GM23338 (cell line): ENCODE measurements around the gene LAMTOR5. TPM values are rescaled to one million over a fixed set of nuclear protein-coding genes. Genes with fewer than 3 reads are reported as not detected.

Source experiments
- ATAC-seq: fragments of 200-7000 bp; cut with Tn5 transposase; 3 replicates; pipeline ENCODE4 v1.9.1; 2020
- DNase-seq: peaks from one replicate; pipeline ENCODE4 v3.0.0-alpha.2; 2015; ENCODE audit warnings: low spot score
- H2AFZ ChIP-seq: fragments of 200-600 bp; sonication (generic); 2 replicates; pipeline ENCODE4 v1.8.0; 2016; ENCODE audit warnings: antibody characterized with exemption, mild to moderate bottlenecking, moderate library complexity
- H3F3A ChIP-seq: fragments of 200-600 bp; sonication (generic); replicated peaks from 2 replicates; pipeline ENCODE4 v1.8.0; 2017; ENCODE audit warnings: antibody characterized with exemption, mixed run types, low read depth
- H3K27ac ChIP-seq: fragments of 200-600 bp; sonication (generic); 2 replicates; pipeline ENCODE4 v1.6.1; 2016; ENCODE audit warnings: low read depth
- H3K27me3 ChIP-seq: fragments of 200-600 bp; sonication (generic); 2 replicates; pipeline ENCODE4 v1.8.0; 2016; ENCODE audit warnings: mild to moderate bottlenecking, mixed run types, moderate library complexity; ENCODE audit not compliant: insufficient read depth
- H3K36me3 ChIP-seq: fragments of 200-600 bp; sonication (generic); 2 replicates; pipeline ENCODE4 v1.8.0; 2016; ENCODE audit warnings: mild to moderate bottlenecking; ENCODE audit not compliant: insufficient read depth
- H3K4me1 ChIP-seq: fragments of 200-600 bp; sonication (generic); 2 replicates; pipeline ENCODE4 v1.8.0; 2016; ENCODE audit warnings: mild to moderate bottlenecking, moderate library complexity; ENCODE audit not compliant: insufficient read depth
- H3K4me2 ChIP-seq: fragments of 200-600 bp; sonication (generic); 2 replicates; pipeline ENCODE4 v1.7.1; 2017; ENCODE audit warnings: mixed run types
- H3K4me3 ChIP-seq: fragments of 200-600 bp; sonication (generic); 2 replicates; pipeline ENCODE4 v1.6.1; 2016; ENCODE audit warnings: mixed run types
- H3K79me2 ChIP-seq: fragments of 200-600 bp; sonication (generic); replicated peaks from 2 replicates; pipeline ENCODE4 v1.8.0; 2017; ENCODE audit warnings: mild to moderate bottlenecking; ENCODE audit not compliant: insufficient read depth
- H3K9me2 ChIP-seq: fragments of 200-600 bp; sonication (generic); 2 replicates; pipeline ENCODE4 v1.8.0; 2017; ENCODE audit not compliant: insufficient read depth
- H4K20me1 ChIP-seq: fragments of 200-600 bp; sonication (generic); replicated peaks from 2 replicates; pipeline ENCODE4 v1.8.0; 2017; ENCODE audit warnings: mild to moderate bottlenecking; ENCODE audit not compliant: insufficient read depth
- H3K27ac Mint-ChIP-seq: 2 replicates; pipeline ENCODE4 v1.8.0; 2020; ENCODE audit warnings: inconsistent platforms, mild to moderate bottlenecking, moderate library complexity, mixed read lengths
- H3K27me3 Mint-ChIP-seq: 3 replicates; pipeline ENCODE4 v1.8.0; 2022; ENCODE audit warnings: low read depth, mild to moderate bottlenecking, moderate library complexity, mixed read lengths, inconsistent platforms; ENCODE audit not compliant: insufficient read depth, poor library complexity
- H3K36me3 Mint-ChIP-seq: 3 replicates; pipeline ENCODE4 v1.8.0; 2021; ENCODE audit warnings: low read depth, mild to moderate bottlenecking, inconsistent platforms, moderate library complexity, mixed read lengths
- H3K4me1 Mint-ChIP-seq: 3 replicates; pipeline ENCODE4 v1.8.0; 2020; ENCODE audit warnings: mild to moderate bottlenecking, inconsistent platforms, mixed read lengths
- H3K4me3 Mint-ChIP-seq: 3 replicates; pipeline ENCODE4 v1.8.0; 2021; ENCODE audit warnings: moderate library complexity, mild to moderate bottlenecking, inconsistent platforms, mixed read lengths
- H3K9me3 Mint-ChIP-seq: 3 replicates; pipeline ENCODE4 v1.8.0; 2020; ENCODE audit warnings: moderate library complexity, mild to moderate bottlenecking, inconsistent platforms, mixed read lengths
- CREB1 ChIP-seq: fragments of 250-450 bp; sonication (Bioruptor Pico); IDR thresholded peaks from 2 replicates; pipeline ENCODE4 v1.5.0; 2020; ENCODE audit warnings: low read depth, mild to moderate bottlenecking, moderate library complexity
- ETS1 ChIP-seq: IDR thresholded peaks from 2 replicates; pipeline ENCODE4 v1.6.1; 2016; ENCODE audit warnings: antibody characterized with exemption
- EZH2phosphoT487 ChIP-seq: fragments of 200-600 bp; sonication (generic); IDR thresholded peaks from one replicate; pipeline ENCODE4 v1.8.1; 2018; ENCODE audit warnings: antibody characterized with exemption; ENCODE audit not compliant: unreplicated experiment
- JUNB ChIP-seq: IDR thresholded peaks from one replicate; pipeline ENCODE4 v1.6.1; 2016; ENCODE audit warnings: antibody characterized with exemption; ENCODE audit not compliant: unreplicated experiment
- NANOG ChIP-seq: IDR thresholded peaks from 2 replicates; pipeline ENCODE4 v1.6.1; 2016; ENCODE audit warnings: antibody characterized with exemption, borderline replicate concordance
- POLR2AphosphoS5 ChIP-seq: IDR thresholded peaks from 2 replicates; pipeline ENCODE4 v1.6.1; 2016; ENCODE audit warnings: antibody characterized with exemption, low read depth
- REST ChIP-seq: IDR thresholded peaks from one replicate; pipeline ENCODE4 v1.6.1; 2018; ENCODE audit warnings: antibody characterized with exemption; ENCODE audit not compliant: unreplicated experiment
- STAT1 ChIP-seq: IDR thresholded peaks from one replicate; pipeline ENCODE4 v1.6.1; 2016; ENCODE audit warnings: antibody characterized with exemption; ENCODE audit not compliant: unreplicated experiment
- ZNF114 ChIP-seq: fragments of 250-450 bp; sonication (Bioruptor Pico); IDR thresholded peaks from 2 replicates; pipeline ENCODE4 v1.5.0; 2020; ENCODE audit warnings: mild to moderate bottlenecking, moderate library complexity
- ZNF462 ChIP-seq: fragments of 250-450 bp; sonication (Bioruptor Pico); IDR thresholded peaks from 2 replicates; pipeline ENCODE4 v1.5.0; 2020; ENCODE audit warnings: mild to moderate bottlenecking, moderate library complexity
- polyA plus RNA-seq: library from polyadenylated mRNA; unstranded; fragments of >200 nt; fragmentation: Nextera tagmentation; extraction: Ambion mirVana; gene quantifications from 2 replicates; pipeline ENCODE4 v1.2.1, GENCODE V29; 2016
- total RNA-seq: library from RNA; depleted of rRNA; stranded (reverse); fragments of >200 nt; shearing (Covaris generic); gene quantifications from 2 replicates; pipeline ENCODE4 v1.2.3, GENCODE V29; 2014

LAMTOR5 gene
- total and polyA plus RNA-seq, 2 experiments from 2014 or later, result 41.0 to 246 TPM

GRCh38 chr1:110441888-110442287, 34.4 kb upstream of the LAMTOR5 start (continued):
- TF ChIP-seq ZNF462 (CRISPR knock-in tag) (no peak), ZNF114 (CRISPR knock-in tag) (no peak), POLR2AphosphoS5 (no peak), STAT1 (no peak), NANOG (no peak), CREB1 (CRISPR knock-in tag) (no peak), EZH2phosphoT487 (no peak), JUNB (no peak)

- H3K9me2 ChIP-seq, result no peaks in the 10 kb centered on the region
- peaks cover 3% of the 10 kb centered on the region; the same call in 1 of the 3 replicates for H3K4me1 Mint-ChIP-seq
- H3K4me2 ChIP-seq, result no peak overlapping the region
- no peaks in the 10 kb centered on the region for H3K36me3 Mint-ChIP-seq
- H3K4me1 ChIP-seq, result no peaks in the 10 kb centered on the region
- H3K36me3 ChIP-seq, result no peaks in the 10 kb centered on the region
- H3K79me2 ChIP-seq, result no peaks in the 10 kb centered on the region
- H3K9me3 Mint-ChIP-seq, result no peaks in the 10 kb centered on the region; the same call in 2 of the 3 replicates
- no peaks in the 10 kb centered on the region for H4K20me1 ChIP-seq
- no peak overlapping the region for H3K27ac ChIP-seq
- no peaks in the 10 kb centered on the region for H3F3A ChIP-seq
- H3K4me3 ChIP-seq, result no peak overlapping the region
- H3K4me3 Mint-ChIP-seq, result no peak overlapping the region
- peaks cover 11% of the 10 kb centered on the region for H3K27me3 Mint-ChIP-seq
- no peak overlapping the region; the same call in 1 of the 2 replicates for H2AFZ ChIP-seq
- no peak overlapping the region for H3K27ac Mint-ChIP-seq
- DNase-seq (no peak), ATAC-seq (no peak)
- no peaks in the 10 kb centered on the region for H3K27me3 ChIP-seq
- TF ChIP-seq REST, result no peak
- TF ChIP-seq ETS1, result no peak
Observed at GRCh38 chr1:110440877-110441276, 33.4 kb upstream of the LAMTOR5 start.
